SU-DHL-6 (cell line): Measurements from ENCODE around the gene TMEM108.

ENCODE experiments used
- H2AFZ ChIP-seq: fragments of 200-600 bp; sonication (generic); 2 replicates; pipeline ENCODE4 v1.6.1; 2014; ENCODE audit warnings: low read depth, mild to moderate bottlenecking, moderate library complexity, mixed read lengths, antibody characterized with exemption, low read length; ENCODE audit not compliant: severe bottlenecking
- H3F3A ChIP-seq: fragments of 200-600 bp; shearing (Covaris generic); 2 replicates; pipeline ENCODE4 v1.6.0; 2016; ENCODE audit warnings: antibody characterized with exemption, mild to moderate bottlenecking; ENCODE audit not compliant: insufficient read depth
- H3K27ac ChIP-seq: fragments of 200-600 bp; sonication (generic); 2 replicates; pipeline ENCODE4 v1.5.1; 2016; ENCODE audit warnings: low read depth, mild to moderate bottlenecking, low read length, moderate library complexity, mixed read lengths
- H3K27me3 ChIP-seq: fragments of 200-600 bp; sonication (generic), shearing (Covaris generic); 2 replicates; pipeline ENCODE4 v1.6.0; 2014; ENCODE audit warnings: mild to moderate bottlenecking, low read length
- H3K36me3 ChIP-seq: fragments of 200-600 bp; sonication (generic); 2 replicates; pipeline ENCODE4 v1.6.1; 2014; ENCODE audit warnings: mild to moderate bottlenecking, low read length, mixed read lengths
- H3K4me2 ChIP-seq: fragments of 300-600, 200-600 bp; shearing (Covaris generic), sonication (generic); 2 replicates; pipeline ENCODE4 v1.6.0; 2014; ENCODE audit warnings: low read length, low read depth, mild to moderate bottlenecking; ENCODE audit not compliant: poor library complexity, severe bottlenecking
- H3K4me3 ChIP-seq: fragments of 200-600 bp; sonication (generic); 2 replicates; pipeline ENCODE4 v1.5.1; 2014; ENCODE audit warnings: antibody characterized with exemption, low read length, mild to moderate bottlenecking, mixed read lengths; ENCODE audit not compliant: insufficient read depth, poor library complexity, severe bottlenecking
- H3K79me2 ChIP-seq: fragments of 200-600 bp; sonication (generic); 2 replicates; pipeline ENCODE4 v1.6.1; 2014; ENCODE audit warnings: mild to moderate bottlenecking, low read length, moderate library complexity; ENCODE audit not compliant: insufficient read depth
- H3K9ac ChIP-seq: fragments of 200-600 bp; sonication (generic); 2 replicates; pipeline ENCODE4 v1.7.0; 2014; ENCODE audit warnings: mild to moderate bottlenecking, low read length
- H3K9me2 ChIP-seq: fragments of 200-600 bp; sonication (generic); replicated peaks from 2 replicates; pipeline ENCODE4 v1.6.1; 2014; ENCODE audit warnings: low read length; ENCODE audit not compliant: insufficient read depth
- H3K9me3 ChIP-seq: fragments of 200-600 bp; sonication (generic); 2 replicates; pipeline ENCODE4 v1.6.1; 2014; ENCODE audit warnings: low read length, mixed read lengths; ENCODE audit not compliant: insufficient read depth
- H4K20me1 ChIP-seq: fragments of 200-600 bp; sonication (generic); 2 replicates; pipeline ENCODE4 v1.6.1; 2014; ENCODE audit warnings: low read depth, mild to moderate bottlenecking, antibody characterized with exemption, low read length, moderate library complexity, mixed read lengths
- CTCF ChIP-seq: fragments of 200-600 bp; sonication (generic); IDR thresholded peaks from one replicate; pipeline ENCODE4 v1.5.1; 2017; ENCODE audit warnings: antibody characterized with exemption, mild to moderate bottlenecking, low read length, moderate library complexity; ENCODE audit not compliant: insufficient read depth, poor library complexity, severe bottlenecking
- EZH2phosphoT487 ChIP-seq: fragments of 200-600 bp; sonication (generic), shearing (Covaris generic); conservative IDR thresholded peaks from 2 replicates; pipeline ENCODE4 v1.6.1; 2018; ENCODE audit warnings: mild to moderate bottlenecking, antibody characterized with exemption, low read length, moderate library complexity, mixed read lengths

Gene TMEM108

GRCh38 chr3:133387341-133387740 lies 349.1 kb downstream of the TMEM108 start:
- Histone ChIP-seq H3K9me2 (no peaks in the 10 kb centered on the region), H3K4me2 (no peak overlapping the region), H2AFZ (no peak overlapping the region), H3K79me2 (no peaks in the 10 kb centered on the region), H3K27me3 (no peaks in the 10 kb centered on the region), H3K27ac (no peak overlapping the region), H3K9ac (no peak overlapping the region), H4K20me1 (no peaks in the 10 kb centered on the region), H3K36me3 (no peaks in the 10 kb centered on the region), H3F3A (no peaks in the 10 kb centered on the region), H3K9me3 (no peaks in the 10 kb centered on the region), H3K4me3 (no peak overlapping the region)
- TF ChIP-seq EZH2phosphoT487, result no peak
- no peak for TF ChIP-seq CTCF

GRCh38 chr3:133388696-133389395 lies 350.7 kb downstream of the TMEM108 start:
- Histone ChIP-seq H3K27ac (no peak overlapping the region), H3K4me2 (no peak overlapping the region), H3K27me3 (no peaks in the 10 kb centered on the region), H3F3A (no peaks in the 10 kb centered on the region), H3K9me2 (no peaks in the 10 kb centered on the region), H4K20me1 (no peaks in the 10 kb centered on the region), H2AFZ (no peak overlapping the region), H3K79me2 (no peaks in the 10 kb centered on the region), H3K9ac (no peak overlapping the region), H3K36me3 (no peaks in the 10 kb centered on the region), H3K4me3 (no peak overlapping the region), H3K9me3 (no peaks in the 10 kb centered on the region)
- TF ChIP-seq CTCF, result no peak
- no peak for TF ChIP-seq EZH2phosphoT487

GRCh38 chr3:133390715-133391114 lies 352.5 kb downstream of the TMEM108 start:
- Histone ChIP-seq H2AFZ (no peak overlapping the region), H3K27ac (no peak overlapping the region), H3K79me2 (no peaks in the 10 kb centered on the region), H3K4me3 (no peak overlapping the region), H4K20me1 (no peaks in the 10 kb centered on the region), H3K36me3 (no peaks in the 10 kb centered on the region), H3K9ac (no peak overlapping the region), H3K9me2 (no peaks in the 10 kb centered on the region), H3K4me2 (no peak overlapping the region), H3K9me3 (no peaks in the 10 kb centered on the region), H3K27me3 (no peaks in the 10 kb centered on the region), H3F3A (no peaks in the 10 kb centered on the region)
- TF ChIP-seq CTCF (no peak), EZH2phosphoT487 (no peak)
